Keratinocyte (primary cell): ENCODE results near the gene BEGAIN. TPM values are rescaled to one million over a fixed set of nuclear protein-coding genes. Genes with fewer than 3 reads are reported as not detected.

Source experiments
- DNase-seq: peaks from one replicate; pipeline ENCODE4 v3.0.0-alpha.2; 2011; ENCODE audit warnings: low read depth, missing footprints, low spot score
- FAIRE-seq: peaks from 2 replicates; lab custom pipeline; 2011; peaks lifted over from hg19 to GRCh38; lab: Jason Lieb, UNC
- H2AFZ ChIP-seq: 2 replicates; pipeline ENCODE4 v1.6.0; 2012; ENCODE audit warnings: low read length, control low read depth, inconsistent platforms; ENCODE audit not compliant: control insufficient read depth
- H3K27ac ChIP-seq: 2 replicates; pipeline ENCODE4 v1.5.1; 2011; ENCODE audit warnings: low read length; ENCODE audit not compliant: control insufficient read depth, insufficient read depth
- H3K27me3 ChIP-seq: 3 replicates; pipeline ENCODE4 v1.6.0; 2011; ENCODE audit warnings: low read length; ENCODE audit not compliant: control insufficient read depth, insufficient read depth; ENCODE audit errors: extremely low read depth
- H3K36me3 ChIP-seq, 2 experiments: 2 replicates in 1 of 2; 3 replicates in 1 of 2; pipeline ENCODE4 v1.5.1; 2011; ENCODE audit warnings: low read length in 2 of 2, mild to moderate bottlenecking in 1 of 2; ENCODE audit not compliant: control insufficient read depth in 2 of 2, insufficient read depth in 2 of 2; ENCODE audit errors: extremely low read depth in 1 of 2
- H3K4me1 ChIP-seq: 3 replicates; pipeline ENCODE4 v1.5.1; 2011; ENCODE audit warnings: low read length; ENCODE audit not compliant: control insufficient read depth, insufficient read depth; ENCODE audit errors: extremely low read depth
- H3K4me2 ChIP-seq: 3 replicates; pipeline ENCODE4 v1.6.0; 2011; ENCODE audit warnings: low read depth, low read length; ENCODE audit not compliant: control insufficient read depth, insufficient read depth; ENCODE audit errors: extremely low read depth
- H3K4me3 ChIP-seq, 3 experiments: fragments of 200-600 bp in 1 of 3; sonication (generic) in 1 of 3; 2 replicates in 2 of 3; 3 replicates in 1 of 3; pipeline ENCODE4 v1.5.1; 2011 to 2016; ENCODE audit warnings: low read length in 3 of 3, mild to moderate bottlenecking in 3 of 3, control low read depth in 2 of 3, inconsistent platforms in 1 of 3, low read depth in 1 of 3, mixed read lengths in 1 of 3, mixed run types in 1 of 3, moderate library complexity in 1 of 3; ENCODE audit not compliant: control insufficient read depth in 2 of 3, insufficient read depth in 2 of 3; ENCODE audit errors: extremely low read depth in 1 of 3
- H3K79me2 ChIP-seq: 2 replicates; pipeline ENCODE4 v1.6.0; 2012; ENCODE audit warnings: low read length; ENCODE audit not compliant: control insufficient read depth, insufficient read depth
- H3K9ac ChIP-seq: 3 replicates; pipeline ENCODE4 v1.6.0; 2011; ENCODE audit warnings: low read length; ENCODE audit not compliant: control insufficient read depth, insufficient read depth; ENCODE audit errors: extremely low read depth
- H3K9me1 ChIP-seq: 3 replicates; pipeline ENCODE4 v1.6.0; 2011; ENCODE audit warnings: low read length; ENCODE audit not compliant: control insufficient read depth, insufficient read depth; ENCODE audit errors: extremely low read depth
- H3K9me3 ChIP-seq: 2 replicates; pipeline ENCODE4 v1.5.1; 2012; ENCODE audit warnings: low read depth, low read length; ENCODE audit not compliant: control insufficient read depth
- H4K20me1 ChIP-seq: 3 replicates; pipeline ENCODE4 v1.6.0; 2011; ENCODE audit warnings: low read length; ENCODE audit not compliant: control insufficient read depth, insufficient read depth; ENCODE audit errors: extremely low read depth
- EZH2 ChIP-seq: IDR thresholded peaks from one replicate; pipeline ENCODE4 v1.6.1; 2012; ENCODE audit warnings: inconsistent platforms, mild to moderate bottlenecking, low read length, moderate library complexity
- dilution Hi-C: fragments of 300-500 bp; cut with MboI; formaldehyde crosslinking; loops from one replicate; pipeline ENCODE4 v1.7.0; 2020; ENCODE audit warnings: low sequenced_read_pairs; ENCODE audit not compliant: extremely low pct_ligation_motif_present
- polyA plus RNA-seq, 5 experiments: library from polyadenylated mRNA; depleted of rRNA in 3 of 5; stranded (reverse) in 3 of 5; stranded (forward) in 1 of 5; unstranded in 1 of 5; fragments of >200 nt; gene quantifications; 1 replicate in 1 of 5; 2 replicates in 3 of 5; 3 replicates in 1 of 5; pipeline versions ENCODE4 v1.2.1 to v1.2.3, GENCODE V29; 2011 to 2012; ENCODE audit warnings: missing spikeins in 2 of 5, low read depth in 1 of 5, low replicate concordance in 1 of 5
- TF ChIP-seq, protein P1 (sequence below), 3 experiments: IDR thresholded peaks in 1 of 3; conservative IDR thresholded peaks in 1 of 3; optimal IDR thresholded peaks in 1 of 3; 2 replicates in 2 of 3; 3 replicates in 1 of 3; pipeline versions ENCODE3 to v1.5.1; 2011; ENCODE audit warnings: low read length in 3 of 3, mild to moderate bottlenecking in 3 of 3, moderate library complexity in 2 of 3, control low read depth in 1 of 3, inconsistent platforms in 1 of 3; ENCODE audit not compliant: insufficient read depth in 2 of 3; ENCODE audit errors: extremely low read depth in 1 of 3

Gene BEGAIN
- polyA plus RNA-seq, 1 donor (not counting 4 experiments of a cell fraction or from before 2014, with no cell fraction given), result 0.25 TPM

DNA sequence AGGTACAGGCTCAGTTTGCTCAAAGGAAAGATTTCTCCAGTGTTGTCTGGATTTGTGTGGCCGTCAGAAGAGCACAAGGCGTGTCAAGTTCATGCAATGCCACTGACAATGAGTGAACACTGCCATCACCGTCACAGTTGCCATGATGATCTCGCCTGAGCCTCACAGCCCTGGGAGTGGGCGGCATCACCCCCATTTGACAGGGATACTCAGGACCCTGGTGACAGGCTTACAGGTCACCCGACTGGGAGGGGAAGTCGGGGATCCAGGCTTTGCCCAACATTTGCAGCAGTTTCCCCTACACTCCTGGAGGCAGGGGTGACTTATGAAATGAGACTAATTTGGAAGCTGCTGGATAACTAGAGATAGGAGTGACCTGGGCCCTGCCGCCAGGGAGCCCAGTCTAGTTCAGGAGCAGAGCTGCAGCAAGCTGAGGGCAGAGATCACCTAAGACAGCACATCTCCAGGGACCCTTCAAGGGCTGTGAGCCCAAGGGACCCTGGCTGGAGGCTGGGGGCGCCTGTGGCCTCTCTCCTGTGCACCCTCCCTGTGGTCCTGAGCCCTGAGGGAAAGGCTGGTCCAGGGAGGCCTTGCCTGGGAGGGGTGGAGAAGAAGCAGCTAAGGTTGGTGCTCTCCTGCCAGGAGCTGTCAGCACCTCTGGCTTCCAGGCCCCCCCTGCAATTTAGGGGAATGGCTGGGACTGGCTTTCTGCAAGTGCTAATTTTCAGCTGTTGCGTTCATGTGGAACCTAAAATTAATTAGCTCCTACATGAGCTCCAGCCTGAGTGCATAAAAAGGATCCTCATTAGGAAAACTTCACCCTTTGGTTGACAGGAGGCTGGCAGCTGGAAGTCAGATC, 32.4 kb upstream of the BEGAIN start:
- dilution Hi-C loops, result no loop called here
- TF ChIP-seq, protein P1, sequence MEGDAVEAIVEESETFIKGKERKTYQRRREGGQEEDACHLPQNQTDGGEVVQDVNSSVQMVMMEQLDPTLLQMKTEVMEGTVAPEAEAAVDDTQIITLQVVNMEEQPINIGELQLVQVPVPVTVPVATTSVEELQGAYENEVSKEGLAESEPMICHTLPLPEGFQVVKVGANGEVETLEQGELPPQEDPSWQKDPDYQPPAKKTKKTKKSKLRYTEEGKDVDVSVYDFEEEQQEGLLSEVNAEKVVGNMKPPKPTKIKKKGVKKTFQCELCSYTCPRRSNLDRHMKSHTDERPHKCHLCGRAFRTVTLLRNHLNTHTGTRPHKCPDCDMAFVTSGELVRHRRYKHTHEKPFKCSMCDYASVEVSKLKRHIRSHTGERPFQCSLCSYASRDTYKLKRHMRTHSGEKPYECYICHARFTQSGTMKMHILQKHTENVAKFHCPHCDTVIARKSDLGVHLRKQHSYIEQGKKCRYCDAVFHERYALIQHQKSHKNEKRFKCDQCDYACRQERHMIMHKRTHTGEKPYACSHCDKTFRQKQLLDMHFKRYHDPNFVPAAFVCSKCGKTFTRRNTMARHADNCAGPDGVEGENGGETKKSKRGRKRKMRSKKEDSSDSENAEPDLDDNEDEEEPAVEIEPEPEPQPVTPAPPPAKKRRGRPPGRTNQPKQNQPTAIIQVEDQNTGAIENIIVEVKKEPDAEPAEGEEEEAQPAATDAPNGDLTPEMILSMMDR (optimal IDR thresholded peaks at IDR 0.05 in 1 of 3, IDR thresholded peaks at IDR 0.05 in 1 of 3, conservative IDR thresholded peaks at IDR 0.05 in 1 of 3; ENCODE audit: extremely low read depth in 1 of 3, insufficient read depth in 2 of 3, low read length in 3 of 3), result no peak
- no peak for TF ChIP-seq EZH2
- Histone ChIP-seq H3K27me3 (peaks cover 23% of the 10 kb centered on the region), H3K79me2 (no peaks in the 10 kb centered on the region), H3K4me3 (no peak overlapping the region), H3K4me2 (no peak overlapping the region), H2AFZ (no peak overlapping the region), H4K20me1 (no peaks in the 10 kb centered on the region), H3K9me3 (no peaks in the 10 kb centered on the region), H3K4me1 (peaks cover 8% of the 10 kb centered on the region), H3K9me1 (no peaks in the 10 kb centered on the region), H3K9ac (no peak overlapping the region), H3K27ac (no peak overlapping the region), H3K36me3 (no peaks in the 10 kb centered on the region)
- FAIRE-seq, result no peak
- DNase-seq, result no peak

DNA sequence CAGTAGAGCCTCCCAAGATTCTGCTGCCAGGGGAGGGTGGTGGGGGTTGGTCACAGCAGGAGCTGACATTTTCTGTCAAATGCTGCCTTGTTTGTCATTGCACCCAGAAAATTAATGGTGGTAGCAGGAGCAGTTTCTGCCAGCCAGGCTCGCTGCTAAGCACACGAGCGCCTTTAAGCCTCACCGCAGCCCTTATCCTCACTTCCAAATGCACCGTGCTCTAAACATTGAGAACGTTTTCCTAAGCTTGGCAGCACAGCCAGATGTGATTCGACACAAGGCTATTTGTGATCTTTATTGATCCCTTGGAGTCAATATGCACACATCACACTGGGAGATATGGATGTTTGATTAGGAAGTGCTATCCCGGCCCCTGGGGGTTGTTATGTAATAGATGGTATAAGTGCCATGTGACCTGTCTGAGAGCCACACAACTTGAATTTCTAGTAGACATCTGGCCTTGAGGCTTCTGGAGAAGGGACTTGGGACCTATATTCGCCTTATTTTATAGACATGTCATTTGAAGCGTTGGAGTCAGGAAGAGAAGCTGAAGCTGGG, 31.6 kb upstream of the BEGAIN start:
- Histone ChIP-seq H3K9ac (no peak overlapping the region), H3K4me2 (no peak overlapping the region), H3K9me3 (no peaks in the 10 kb centered on the region), H3K27me3 (peaks cover 23% of the 10 kb centered on the region), H2AFZ (no peak overlapping the region), H3K9me1 (no peaks in the 10 kb centered on the region), H3K27ac (no peak overlapping the region), H4K20me1 (no peaks in the 10 kb centered on the region), H3K4me1 (peaks cover 8% of the 10 kb centered on the region), H3K36me3 (no peaks in the 10 kb centered on the region), H3K79me2 (no peaks in the 10 kb centered on the region), H3K4me3 (no peak overlapping the region)
- no peak for DNase-seq
- TF ChIP-seq, protein P1 (optimal IDR thresholded peaks at IDR 0.05 in 1 of 3, IDR thresholded peaks at IDR 0.05 in 1 of 3, conservative IDR thresholded peaks at IDR 0.05 in 1 of 3; ENCODE audit: extremely low read depth in 1 of 3, insufficient read depth in 2 of 3, low read length in 3 of 3), result no peak
- TF ChIP-seq EZH2, result no peak
- FAIRE-seq, result no peak
- dilution Hi-C loops, result no loop called here
